ENCODE data around the gene FGF18. TPM values are rescaled to one million over a fixed set of nuclear protein-coding genes. Genes with fewer than 3 reads are reported as not detected.
"Not testable (repeated sequence)": the region's sequence is repeated elsewhere in the genome, so short reads cannot be mapped to it uniquely, and the experiment has no call there.

FGF18 gene
- polyA plus RNA-seq, 3 donors = not detected

DNA sequence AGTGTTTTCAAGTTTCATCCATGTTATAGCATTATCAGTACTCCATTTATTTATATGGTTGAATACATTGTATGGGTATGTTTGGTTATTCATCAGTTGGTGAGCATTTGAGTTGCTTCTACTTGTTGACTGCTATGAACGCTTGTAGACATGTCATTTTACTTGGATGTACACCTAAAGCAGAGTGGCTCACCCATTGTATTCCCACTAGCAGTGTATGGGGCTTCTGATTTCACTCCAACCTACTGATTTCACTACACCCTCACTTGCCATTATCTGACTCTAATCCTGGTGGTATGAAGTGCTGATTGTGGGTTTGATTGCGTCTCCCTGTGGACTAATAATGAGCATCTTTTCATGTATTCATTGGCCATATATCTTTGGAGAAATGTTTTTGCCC is 22.3 kb upstream of the FGF18 start:
- H3K27me3 ChIP-seq (ENCODE audit: control insufficient read depth in 2 of 2, insufficient read depth in 2 of 2, low read length in 2 of 2) = no peaks in the 10 kb centered on the region
- Mint-ChIP-seq H3K9me3 (peaks cover 0 to 3% (median 0%) of the 10 kb centered on the region in 7 donors), H3K4me3 (no peak overlapping the region), H3K4me1 (peaks cover 17% of the 10 kb centered on the region), H3K27me3 (ENCODE audit: low read depth in 3 of 3) (peaks cover 0 to 1% (median 0%) of the 10 kb centered on the region in 3 donors), H3K36me3 (peaks cover 86 to 96% of the 10 kb centered on the region in 2 donors), H3K27ac (no peak overlapping the region)
- TF ChIP-seq, protein P1, sequence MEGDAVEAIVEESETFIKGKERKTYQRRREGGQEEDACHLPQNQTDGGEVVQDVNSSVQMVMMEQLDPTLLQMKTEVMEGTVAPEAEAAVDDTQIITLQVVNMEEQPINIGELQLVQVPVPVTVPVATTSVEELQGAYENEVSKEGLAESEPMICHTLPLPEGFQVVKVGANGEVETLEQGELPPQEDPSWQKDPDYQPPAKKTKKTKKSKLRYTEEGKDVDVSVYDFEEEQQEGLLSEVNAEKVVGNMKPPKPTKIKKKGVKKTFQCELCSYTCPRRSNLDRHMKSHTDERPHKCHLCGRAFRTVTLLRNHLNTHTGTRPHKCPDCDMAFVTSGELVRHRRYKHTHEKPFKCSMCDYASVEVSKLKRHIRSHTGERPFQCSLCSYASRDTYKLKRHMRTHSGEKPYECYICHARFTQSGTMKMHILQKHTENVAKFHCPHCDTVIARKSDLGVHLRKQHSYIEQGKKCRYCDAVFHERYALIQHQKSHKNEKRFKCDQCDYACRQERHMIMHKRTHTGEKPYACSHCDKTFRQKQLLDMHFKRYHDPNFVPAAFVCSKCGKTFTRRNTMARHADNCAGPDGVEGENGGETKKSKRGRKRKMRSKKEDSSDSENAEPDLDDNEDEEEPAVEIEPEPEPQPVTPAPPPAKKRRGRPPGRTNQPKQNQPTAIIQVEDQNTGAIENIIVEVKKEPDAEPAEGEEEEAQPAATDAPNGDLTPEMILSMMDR (IDR thresholded peaks at IDR 0.05) = no peak
- H2AFZ ChIP-seq (ENCODE audit: insufficient read depth, low read depth, low read length, poor library complexity, severe bottlenecking) = no peak overlapping the region
- intact Hi-C loops (cut with micrococcal nuclease) = no loop called here
- H3K79me2 ChIP-seq (ENCODE audit: insufficient read depth, low read length) = peaks cover 88% of the 10 kb centered on the region
- H3K9ac ChIP-seq (ENCODE audit: insufficient read depth, low read length, poor library complexity, severe bottlenecking) = no peak overlapping the region
- no peak overlapping the region for H3K4me3 ChIP-seq (replicated peaks in 1 of 3; ENCODE audit: low read depth in 2 of 3, low read length in 3 of 3)
- no peaks in the 10 kb centered on the region for H3K9me3 ChIP-seq (replicated peaks in 1 of 2; ENCODE audit: control insufficient read depth in 1 of 2, insufficient read depth in 1 of 2, low read length in 2 of 2)
- DNase-seq = no peak
- H4K20me1 ChIP-seq (ENCODE audit: insufficient read depth, low read length) = peaks cover 80% of the 10 kb centered on the region
- WGBS (ENCODE audit: insufficient coverage) = no CpG with 5 or more reads among the region's 2 CpGs
- H3K36me3 ChIP-seq (replicated peaks in 1 of 2; ENCODE audit: control insufficient read depth in 1 of 2, insufficient read depth in 2 of 2, low read length in 2 of 2) = peaks cover 71 to 94% of the 10 kb centered on the region in 2 donors
- no peak overlapping the region for H3K4me2 ChIP-seq (replicated peaks; ENCODE audit: extremely low read depth, low read length, poor library complexity, severe bottlenecking)
- H3K27ac ChIP-seq (ENCODE audit: low read depth in 1 of 2, low read length in 2 of 2) = no peak overlapping the region
- H3K4me1 ChIP-seq (ENCODE audit: control insufficient read depth in 1 of 2, insufficient read depth in 2 of 2, low read length in 2 of 2) = peaks cover 0 to 9% of the 10 kb centered on the region in 2 donors

DNA sequence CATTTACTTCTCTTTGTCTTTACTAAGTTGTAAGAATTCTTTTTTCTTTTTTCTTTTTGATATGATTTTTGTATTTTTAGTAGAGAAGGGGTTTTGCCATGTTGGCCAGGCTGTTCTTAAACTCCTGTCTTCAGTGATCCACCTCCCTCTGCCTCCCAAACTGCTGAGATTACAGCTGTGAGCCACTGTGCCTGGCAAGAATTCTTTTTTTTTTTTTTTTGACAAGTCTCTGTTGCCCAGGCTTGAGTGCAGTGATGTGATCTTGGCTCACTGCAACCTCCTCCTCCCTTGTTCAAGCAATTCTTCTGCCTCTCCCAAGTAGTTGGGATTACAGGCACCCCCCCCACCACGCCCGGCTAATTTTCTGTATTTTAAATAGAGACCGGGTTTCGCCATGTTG is 21.8 kb upstream of the FGF18 start:
- Mint-ChIP-seq H3K36me3 (peaks cover 83 to 94% of the 10 kb centered on the region in 2 donors), H3K27ac (no peak overlapping the region), H3K9me3 (peaks cover 0 to 3% (median under 1%) of the 10 kb centered on the region in 7 donors), H3K4me3 (no peak overlapping the region), H3K4me1 (peaks cover 17% of the 10 kb centered on the region), H3K27me3 (ENCODE audit: low read depth in 3 of 3) (peaks cover 0 to 1% (median 0%) of the 10 kb centered on the region in 3 donors)
- WGBS (ENCODE audit: insufficient coverage) = 100% methylated on average over 4 of the region's 4 CpGs
- Histone ChIP-seq H3K27ac (ENCODE audit: low read depth in 1 of 2, low read length in 2 of 2) (no peak overlapping the region), H2AFZ (ENCODE audit: insufficient read depth, low read depth, low read length, poor library complexity, severe bottlenecking) (no peak overlapping the region), H3K79me2 (ENCODE audit: insufficient read depth, low read length) (peaks cover 84% of the 10 kb centered on the region), H3K9ac (ENCODE audit: insufficient read depth, low read length, poor library complexity, severe bottlenecking) (no peak overlapping the region), H3K4me1 (ENCODE audit: control insufficient read depth in 1 of 2, insufficient read depth in 2 of 2, low read length in 2 of 2) (peaks cover 0 to 9% of the 10 kb centered on the region in 2 donors), H3K4me2 (replicated peaks; ENCODE audit: extremely low read depth, low read length, poor library complexity, severe bottlenecking) (no peak overlapping the region), H3K36me3 (replicated peaks in 1 of 2; ENCODE audit: control insufficient read depth in 1 of 2, insufficient read depth in 2 of 2, low read length in 2 of 2) (peaks cover 66 to 90% of the 10 kb centered on the region in 2 donors), H3K4me3 (replicated peaks in 1 of 3; ENCODE audit: low read depth in 2 of 3, low read length in 3 of 3) (no peak overlapping the region), H3K27me3 (ENCODE audit: control insufficient read depth in 2 of 2, insufficient read depth in 2 of 2, low read length in 2 of 2) (no peaks in the 10 kb centered on the region), H3K9me3 (replicated peaks in 1 of 2; ENCODE audit: control insufficient read depth in 1 of 2, insufficient read depth in 1 of 2, low read length in 2 of 2) (no peaks in the 10 kb centered on the region), H4K20me1 (ENCODE audit: insufficient read depth, low read length) (peaks cover 76% of the 10 kb centered on the region)
- intact Hi-C loops (cut with micrococcal nuclease) = no loop called here
- TF ChIP-seq, protein P1 (IDR thresholded peaks at IDR 0.05) = no peak
- DNase-seq = no peak

DNA sequence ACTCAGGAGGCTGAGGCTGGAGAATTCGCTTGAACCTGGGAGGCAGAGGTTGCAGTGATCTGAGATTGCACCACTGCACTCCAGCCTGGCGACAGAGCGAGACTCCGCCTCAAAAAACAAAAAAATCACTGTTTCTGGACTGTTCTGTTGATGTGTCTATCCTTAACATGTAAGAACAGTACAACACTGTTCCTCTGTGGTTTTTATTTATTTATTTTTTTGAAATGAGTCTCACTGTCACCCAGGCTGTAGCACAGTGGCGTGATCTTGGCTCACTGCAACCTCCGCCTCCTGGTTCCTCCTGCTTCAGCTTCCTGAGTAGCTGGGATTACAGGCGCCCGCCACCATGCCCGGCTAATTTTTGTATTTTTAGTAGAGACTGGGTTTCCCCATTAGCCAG is 20.8 kb upstream of the FGF18 start:
- peak overlapping the region in 1 of 2 donors; percentile 8 for H3K27ac ChIP-seq (ENCODE audit: low read depth in 1 of 2, low read length in 2 of 2)
- H3K4me2 ChIP-seq (replicated peaks; ENCODE audit: extremely low read depth, low read length, poor library complexity, severe bottlenecking); H3K9me3 ChIP-seq (replicated peaks in 1 of 2; ENCODE audit: control insufficient read depth in 1 of 2, insufficient read depth in 1 of 2, low read length in 2 of 2); H3K9me3 Mint-ChIP-seq; H3K4me1 ChIP-seq (ENCODE audit: control insufficient read depth in 1 of 2, insufficient read depth in 2 of 2, low read length in 2 of 2); H2AFZ ChIP-seq (ENCODE audit: insufficient read depth, low read depth, low read length, poor library complexity, severe bottlenecking); H3K27me3 ChIP-seq (ENCODE audit: control insufficient read depth in 2 of 2, insufficient read depth in 2 of 2, low read length in 2 of 2); H3K4me3 ChIP-seq (replicated peaks in 1 of 3; ENCODE audit: low read depth in 2 of 3, low read length in 3 of 3); H3K27me3 Mint-ChIP-seq (ENCODE audit: low read depth in 3 of 3); H3K4me3 Mint-ChIP-seq; H3K9ac ChIP-seq (ENCODE audit: insufficient read depth, low read length, poor library complexity, severe bottlenecking); intact Hi-C loops (cut with micrococcal nuclease); DNase-seq: not testable (repeated sequence)
- peaks cover 58 to 79% of the 10 kb centered on the region in 2 donors for H3K36me3 ChIP-seq (replicated peaks in 1 of 2; ENCODE audit: control insufficient read depth in 1 of 2, insufficient read depth in 2 of 2, low read length in 2 of 2)
- H4K20me1 ChIP-seq (ENCODE audit: insufficient read depth, low read length) = peaks cover 72% of the 10 kb centered on the region
- H3K36me3 Mint-ChIP-seq = peaks cover 74 to 85% of the 10 kb centered on the region in 2 donors
- H3K79me2 ChIP-seq (ENCODE audit: insufficient read depth, low read length) = peaks cover 73% of the 10 kb centered on the region
- peak overlapping the region in 3 of 7 donors; percentile 30 to 63 (median 57) for H3K27ac Mint-ChIP-seq
- peaks cover 17% of the 10 kb centered on the region for H3K4me1 Mint-ChIP-seq
- WGBS (ENCODE audit: insufficient coverage) = 82% methylated on average over 5 of the region's 9 CpGs
